ENCODE results near the gene CNN1. TPM values are rescaled to one million over a fixed set of nuclear protein-coding genes. Genes with fewer than 3 reads are reported as not detected.
"Not testable (repeated sequence)": the region's sequence is repeated elsewhere in the genome, so short reads cannot be mapped to it uniquely, and the experiment has no call there.

Gene CNN1
- total RNA-seq, 4 donors from 2014 or later = 19.9 to 31.6 (median 24.2) TPM

DNA sequence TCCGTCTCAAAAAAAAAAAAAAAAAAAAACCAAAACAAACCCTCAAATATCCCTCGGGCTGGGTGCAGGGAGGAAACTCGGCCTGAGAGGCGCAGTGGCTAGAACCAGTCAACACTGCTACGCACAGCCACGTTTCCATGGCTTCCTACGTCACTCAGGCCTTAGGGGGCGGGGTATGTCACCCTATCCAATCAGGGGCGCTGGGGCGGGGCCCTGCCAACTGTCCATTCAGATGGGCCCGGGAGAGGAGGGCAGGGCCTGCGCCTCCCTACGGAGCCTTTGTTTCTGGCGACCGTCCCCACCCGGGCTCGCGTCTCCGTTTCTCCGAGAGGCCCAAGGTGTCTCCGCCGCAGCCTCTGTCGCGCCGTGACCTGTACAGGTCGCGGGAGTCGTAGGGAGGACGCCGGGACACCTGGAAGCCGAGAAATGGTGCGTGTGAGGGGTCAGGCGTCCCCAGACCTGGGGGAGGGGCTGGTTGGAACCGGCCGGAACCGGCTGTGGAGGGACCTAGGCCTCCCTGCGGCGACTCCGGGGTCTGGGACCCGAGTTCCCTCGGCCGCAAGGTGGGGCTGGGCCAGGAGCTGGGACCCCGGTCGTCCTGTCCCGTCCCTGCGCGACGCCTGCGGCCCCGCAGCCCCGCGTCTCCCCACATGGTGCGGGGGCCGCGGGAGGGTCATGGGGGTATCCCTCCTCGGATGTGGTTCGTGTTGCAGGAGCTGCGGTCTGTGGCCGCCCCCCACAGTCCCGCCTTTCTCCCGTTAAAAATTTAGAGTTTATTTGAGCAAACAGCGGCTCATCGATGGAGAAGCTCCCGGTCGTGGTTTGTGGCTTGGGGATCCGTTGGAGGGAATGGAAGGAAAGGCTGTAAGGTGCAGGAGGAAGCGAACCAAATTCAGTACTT lies 58.8 kb downstream of the CNN1 start, which contains the start of gene ZNF627:
TSS of gene ZNF627 (plus strand) at position 282 of the 901 bp plus-strand sequence. CDS start at position 427, 145 bp downstream.
- Histone ChIP-seq H3K36me3 (no peaks in the 10 kb centered on the region), H3K4me1 (peaks cover 11% of the 10 kb centered on the region), H3K27me3 (no peaks in the 10 kb centered on the region), H3K9me3 (no peaks in the 10 kb centered on the region), H3K27ac (peak within 1 kb of the TSS; percentile 88), H3K4me3 (peak within 1 kb of the TSS; percentile 97)
- DNase-seq (ENCODE audit: low spot score in 2 of 2) = peak; percentile 99 to 100
- TF ChIP-seq, protein P1, sequence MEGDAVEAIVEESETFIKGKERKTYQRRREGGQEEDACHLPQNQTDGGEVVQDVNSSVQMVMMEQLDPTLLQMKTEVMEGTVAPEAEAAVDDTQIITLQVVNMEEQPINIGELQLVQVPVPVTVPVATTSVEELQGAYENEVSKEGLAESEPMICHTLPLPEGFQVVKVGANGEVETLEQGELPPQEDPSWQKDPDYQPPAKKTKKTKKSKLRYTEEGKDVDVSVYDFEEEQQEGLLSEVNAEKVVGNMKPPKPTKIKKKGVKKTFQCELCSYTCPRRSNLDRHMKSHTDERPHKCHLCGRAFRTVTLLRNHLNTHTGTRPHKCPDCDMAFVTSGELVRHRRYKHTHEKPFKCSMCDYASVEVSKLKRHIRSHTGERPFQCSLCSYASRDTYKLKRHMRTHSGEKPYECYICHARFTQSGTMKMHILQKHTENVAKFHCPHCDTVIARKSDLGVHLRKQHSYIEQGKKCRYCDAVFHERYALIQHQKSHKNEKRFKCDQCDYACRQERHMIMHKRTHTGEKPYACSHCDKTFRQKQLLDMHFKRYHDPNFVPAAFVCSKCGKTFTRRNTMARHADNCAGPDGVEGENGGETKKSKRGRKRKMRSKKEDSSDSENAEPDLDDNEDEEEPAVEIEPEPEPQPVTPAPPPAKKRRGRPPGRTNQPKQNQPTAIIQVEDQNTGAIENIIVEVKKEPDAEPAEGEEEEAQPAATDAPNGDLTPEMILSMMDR (IDR thresholded peaks at IDR 0.05) = peak; percentile 12 to 21
- TF ChIP-seq POLR2AphosphoS5 (IDR thresholded peaks at IDR 0.05) (peak; percentile 47 to 90 (median 66)), EP300 (IDR thresholded peaks at IDR 0.05) (no peak), POLR2A (IDR thresholded peaks at IDR 0.05) (peak in 1 of 2 donors; percentile 87)
- under 1% methylated on average over 16 of the region's 67 CpGs for WGBS

DNA sequence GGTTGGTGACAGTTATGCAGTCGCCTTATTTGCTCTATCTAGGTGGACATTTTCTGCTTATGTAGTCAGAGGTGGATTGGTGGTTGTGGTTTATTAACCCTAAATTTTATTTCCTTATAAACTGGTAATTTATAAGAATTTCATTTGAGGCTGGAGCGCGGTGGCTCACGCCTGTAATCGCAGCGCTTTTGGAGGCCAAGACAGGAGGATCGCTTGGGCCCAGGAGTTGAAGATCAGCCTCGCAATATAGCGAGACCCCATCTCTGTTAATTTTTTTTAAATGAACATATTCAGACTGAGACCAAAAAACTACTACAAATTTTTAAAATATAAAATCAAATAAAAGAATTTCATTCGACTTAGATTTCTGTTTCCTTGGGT lies 59.4 kb downstream of the CNN1 start:
- no peak for DNase-seq (ENCODE audit: low spot score in 2 of 2)
- no peaks in the 10 kb centered on the region for H3K27me3 ChIP-seq
- H3K4me3 ChIP-seq = peak overlapping the region; percentile 97
- 68% methylated on average over 10 of the region's 10 CpGs for WGBS
- peaks cover 11% of the 10 kb centered on the region for H3K4me1 ChIP-seq
- no peaks in the 10 kb centered on the region for H3K9me3 ChIP-seq
- H3K36me3 ChIP-seq = no peaks in the 10 kb centered on the region
- TF ChIP-seq EP300 (IDR thresholded peaks at IDR 0.05) (no peak), POLR2A (IDR thresholded peaks at IDR 0.05) (no peak), POLR2AphosphoS5 (IDR thresholded peaks at IDR 0.05) (no peak)
- TF ChIP-seq, protein P1 (IDR thresholded peaks at IDR 0.05) = no peak
- no peak overlapping the region for H3K27ac ChIP-seq

DNA sequence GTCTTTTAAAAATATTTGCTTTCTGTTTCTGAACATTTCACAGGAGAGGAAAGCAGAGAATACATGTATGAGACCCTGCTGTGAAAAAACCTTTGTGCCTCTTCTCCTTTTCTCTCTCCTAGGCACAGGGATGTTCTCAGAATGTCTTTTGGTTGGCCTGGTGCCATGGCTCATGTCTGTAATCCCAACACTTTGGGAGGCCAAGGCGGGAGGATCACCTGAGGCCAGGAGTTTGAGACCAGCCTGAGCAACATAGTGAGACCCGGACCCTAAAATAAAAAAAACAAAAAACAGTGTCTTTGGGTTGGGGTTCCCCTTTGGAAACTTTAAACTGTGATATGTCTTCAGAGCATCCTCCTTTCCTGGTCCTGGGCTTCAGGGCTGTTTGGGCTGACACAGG lies 60.1 kb downstream of the CNN1 start:
- Histone ChIP-seq H3K27me3 (no peaks in the 10 kb centered on the region), H3K4me1 (peaks cover 11% of the 10 kb centered on the region), H3K36me3 (no peaks in the 10 kb centered on the region), H3K9me3 (no peaks in the 10 kb centered on the region), H3K27ac (no peak overlapping the region), H3K4me3 (no peak overlapping the region)
- no peak for TF ChIP-seq EP300 (IDR thresholded peaks at IDR 0.05)
- TF ChIP-seq POLR2AphosphoS5 (IDR thresholded peaks at IDR 0.05) = no peak
- TF ChIP-seq, protein P1 (IDR thresholded peaks at IDR 0.05) = no peak
- no peak for TF ChIP-seq POLR2A (IDR thresholded peaks at IDR 0.05)
- WGBS = 85% methylated on average over 2 of the region's 2 CpGs
- DNase-seq (ENCODE audit: low spot score in 2 of 2) = no peak

DNA sequence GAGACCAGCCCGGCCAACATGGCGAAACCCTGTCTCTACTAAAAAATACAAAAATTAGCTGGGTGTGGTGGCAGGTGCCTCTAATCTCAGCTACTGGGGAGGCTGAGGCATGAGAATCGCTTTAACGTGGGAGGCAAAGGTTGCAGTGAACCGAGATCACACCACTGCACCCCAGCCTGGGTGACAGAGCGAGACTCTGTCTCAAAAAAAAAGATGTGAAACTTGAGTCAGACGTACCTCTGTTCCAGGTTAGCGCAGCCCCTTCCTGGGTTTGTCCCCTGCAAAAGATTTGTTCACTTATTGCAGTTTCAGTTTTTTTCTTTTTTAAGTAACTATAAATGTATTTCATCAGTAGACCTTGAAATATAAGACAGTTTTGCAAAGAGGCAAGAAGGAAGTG lies 61.1 kb downstream of the CNN1 start:
- not testable (repeated sequence) for H3K36me3 ChIP-seq; H3K27ac ChIP-seq; H3K27me3 ChIP-seq; H3K4me3 ChIP-seq; DNase-seq (ENCODE audit: low spot score in 2 of 2); H3K9me3 ChIP-seq
- WGBS = 91% methylated on average over 8 of the region's 8 CpGs
- H3K4me1 ChIP-seq = peaks cover 11% of the 10 kb centered on the region

Other genes with a start within 250 kb of the CNN1 start
- not detected for gene TSPAN16, start 242.7 kb upstream of the CNN1 start, total RNA-seq
- 100 to 1,000 TPM in 2 of 4 donors, 10 to 100 TPM in 2; 68.7 to 132 (median 98.3) TPM for gene RAB3D, start 199.2 kb upstream of the CNN1 start, total RNA-seq
- gene TMEM205, start 192.6 kb upstream of the CNN1 start, total RNA-seq = 100 to 1,000 TPM; 202 to 245 (median 207) TPM
- gene CCDC159, start 192.3 kb upstream of the CNN1 start, total RNA-seq = 10 to 100 TPM in 3 of 4 donors, 1 to 10 TPM in 1; 8.0 to 58.3 (median 14.3) TPM
- gene PLPPR2, start 183.4 kb upstream of the CNN1 start, total RNA-seq = 10 to 100 TPM; 18.9 to 32.1 (median 22.5) TPM
- 1 to 10 TPM; 1.6 to 3.7 (median 2.6) TPM for gene SWSAP1, start 164.2 kb upstream of the CNN1 start, total RNA-seq
- gene EPOR, start 154.5 kb upstream of the CNN1 start, total RNA-seq = 1 to 10 TPM; 1.2 to 5.1 (median 2.9) TPM
- 1 to 10 TPM; 1.4 to 4.3 (median 3.5) TPM for gene RGL3, start 119.5 kb upstream of the CNN1 start, total RNA-seq
- 1 to 10 TPM in 1 of 4 donors, under 1 TPM in 2, not detected in 1; 0.23 to 1.0 (median 0.48) TPM for gene ODAD3, start 103.7 kb upstream of the CNN1 start, total RNA-seq
- gene PRKCSH, start 103.2 kb upstream of the CNN1 start, total RNA-seq = 100 to 1,000 TPM; 119 to 164 (median 124) TPM
- gene ELAVL3, start 57.8 kb upstream of the CNN1 start, total RNA-seq = not detected
- gene ZNF653, start 33.0 kb upstream of the CNN1 start, total RNA-seq = 10 to 100 TPM; 10.1 to 19.1 (median 11.8) TPM
- gene ECSIT, start 9.7 kb upstream of the CNN1 start, total RNA-seq = 10 to 100 TPM; 40.4 to 65.7 (median 57.8) TPM
- 10 to 100 TPM; 30.6 to 55.3 (median 41.1) TPM for gene ELOF1, start 20.4 kb downstream of the CNN1 start, total RNA-seq
- 10 to 100 TPM; 18.0 to 40.1 (median 32.8) TPM for gene ACP5, start 38.8 kb downstream of the CNN1 start, total RNA-seq
- 1 to 10 TPM; 6.1 to 8.9 (median 7.9) TPM for gene ZNF627, start 58.6 kb downstream of the CNN1 start, total RNA-seq
- 10 to 100 TPM in 2 of 4 donors, 1 to 10 TPM in 2; 6.8 to 12.3 (median 10.1) TPM for gene ZNF823, start 200.1 kb downstream of the CNN1 start, total RNA-seq
- 1 to 10 TPM; 1.7 to 7.5 (median 3.9) TPM for gene ZNF441, start 228.1 kb downstream of the CNN1 start, total RNA-seq